ENCODE data around the gene SFMBT2. TPM values are rescaled to one million over a fixed set of nuclear protein-coding genes. Genes with fewer than 3 reads are reported as not detected.

The SFMBT2 gene
- total RNA-seq, 3 donors from 2014 or later (not counting 1 experiment from before 2014, with no cell fraction given), result 50.4 to 70.4 (median 52.2) TPM

GRCh38 chr10:7211857-7212577 lies 198.8 kb downstream of the SFMBT2 start:
- Histone ChIP-seq H3K27ac (ENCODE audit: low read length) (no peak overlapping the region), H3K27me3 (ENCODE audit: control insufficient read depth, insufficient read depth, low read length) (no peaks in the 10 kb centered on the region), H3K36me3 (ENCODE audit: control insufficient read depth, insufficient read depth, low read length) (peaks cover 21% of the 10 kb centered on the region), H3K4me1 (ENCODE audit: control insufficient read depth, insufficient read depth, low read length) (no peaks in the 10 kb centered on the region), H3K4me3 (ENCODE audit: low read length) (no peak overlapping the region), H3K9me3 (ENCODE audit: control insufficient read depth, insufficient read depth, low read length) (no peaks in the 10 kb centered on the region)
- intact Hi-C loops (cut with micrococcal nuclease), result no loop called here
- ATAC-seq (no peak), DNase-seq (no peak)
- no peak for TF ChIP-seq CTCF (IDR thresholded peaks at IDR 0.05)
- peaks cover 7% of the 10 kb centered on the region for H3K36me3 Mint-ChIP-seq
- no peaks in the 10 kb centered on the region for H3K9me3 Mint-ChIP-seq
- H3K27ac Mint-ChIP-seq, result no peak overlapping the region
- no peaks in the 10 kb centered on the region for H3K27me3 Mint-ChIP-seq (ENCODE audit: low read depth in 2 of 2)
- H3K4me1 Mint-ChIP-seq, result peaks cover 10 to 20% of the 10 kb centered on the region in 2 donors
- H3K4me3 Mint-ChIP-seq, result no peak overlapping the region
- 93% methylated on average over 9 of the region's 9 CpGs for WGBS (ENCODE audit: insufficient coverage)

GRCh38 chr10:7210516-7210915 lies 200.3 kb downstream of the SFMBT2 start:
- intact Hi-C loops (cut with micrococcal nuclease), result no loop called here
- H3K27ac Mint-ChIP-seq, result no peak overlapping the region
- Histone ChIP-seq H3K4me1 (ENCODE audit: control insufficient read depth, insufficient read depth, low read length) (no peaks in the 10 kb centered on the region), H3K4me3 (ENCODE audit: low read length) (no peak overlapping the region), H3K27ac (ENCODE audit: low read length) (no peak overlapping the region), H3K36me3 (ENCODE audit: control insufficient read depth, insufficient read depth, low read length) (peaks cover 20% of the 10 kb centered on the region), H3K27me3 (ENCODE audit: control insufficient read depth, insufficient read depth, low read length) (no peaks in the 10 kb centered on the region), H3K9me3 (ENCODE audit: control insufficient read depth, insufficient read depth, low read length) (no peaks in the 10 kb centered on the region)
- WGBS (ENCODE audit: insufficient coverage), result 89% methylated on average over 10 of the region's 10 CpGs
- DNase-seq (no peak), ATAC-seq (no peak)
- H3K36me3 Mint-ChIP-seq, result no peaks in the 10 kb centered on the region
- peaks cover 6 to 21% of the 10 kb centered on the region in 2 donors for H3K4me1 Mint-ChIP-seq
- no peak for TF ChIP-seq CTCF (IDR thresholded peaks at IDR 0.05)
- no peaks in the 10 kb centered on the region for H3K27me3 Mint-ChIP-seq (ENCODE audit: low read depth in 2 of 2)
- H3K9me3 Mint-ChIP-seq, result no peaks in the 10 kb centered on the region
- H3K4me3 Mint-ChIP-seq, result no peak overlapping the region

GRCh38 chr10:7209458-7209857 lies 201.4 kb downstream of the SFMBT2 start:
- H3K27ac Mint-ChIP-seq, result no peak overlapping the region

More at GRCh38 chr10:7209458-7209857, 201.4 kb downstream of the SFMBT2 start:
- Histone ChIP-seq H3K4me1 (ENCODE audit: control insufficient read depth, insufficient read depth, low read length) (no peaks in the 10 kb centered on the region), H3K9me3 (ENCODE audit: control insufficient read depth, insufficient read depth, low read length) (no peaks in the 10 kb centered on the region), H3K27ac (ENCODE audit: low read length) (no peak overlapping the region), H3K4me3 (ENCODE audit: low read length) (no peak overlapping the region), H3K36me3 (ENCODE audit: control insufficient read depth, insufficient read depth, low read length) (peaks cover 24% of the 10 kb centered on the region), H3K27me3 (ENCODE audit: control insufficient read depth, insufficient read depth, low read length) (no peaks in the 10 kb centered on the region)
- Mint-ChIP-seq H3K4me1 (peaks cover 6 to 21% of the 10 kb centered on the region in 2 donors), H3K9me3 (no peaks in the 10 kb centered on the region), H3K4me3 (no peak overlapping the region), H3K27me3 (ENCODE audit: low read depth in 2 of 2) (no peaks in the 10 kb centered on the region), H3K36me3 (no peaks in the 10 kb centered on the region)
- no peak for TF ChIP-seq CTCF (IDR thresholded peaks at IDR 0.05)
- intact Hi-C loops (cut with micrococcal nuclease), result no loop called here
- WGBS (ENCODE audit: insufficient coverage), result 89% methylated on average over 1 of the region's 2 CpGs
- no peak for ATAC-seq
- DNase-seq, result no peak

Data from natural killer cell (primary cell).